DMS153 treated with DMSO at 0.1 percent for 48 hours (cell line): Measurements from ENCODE around the gene ADAMTSL2.
"Not testable (repeated sequence)": the region's sequence is repeated elsewhere in the genome, so short reads cannot be mapped to it uniquely, and the experiment has no call there.

Experiments
- DNase-seq: peaks from one replicate; lab custom pipeline; 2025; ENCODE audit not compliant: unreplicated experiment; lab: John Stamatoyannopoulos, UW

The ADAMTSL2 gene

GRCh38 chr9:133553973-133554713, 19.6 kb downstream of the ADAMTSL2 start:
- no peak for DNase-seq

- DNase-seq = no peak
Observed at GRCh38 chr9:133554729-133555128, 20.2 kb downstream of the ADAMTSL2 start.

- no peak for DNase-seq
Observed at GRCh38 chr9:133556354-133556753, 21.9 kb downstream of the ADAMTSL2 start.

GRCh38 chr9:133557581-133557980, 23.1 kb downstream of the ADAMTSL2 start:
- DNase-seq = no peak

- DNase-seq = no peak
Observed at GRCh38 chr9:133558191-133559126, 24.0 kb downstream of the ADAMTSL2 start.

GRCh38 chr9:133560311-133560710, 25.8 kb downstream of the ADAMTSL2 start:
- DNase-seq = no peak

GRCh38 chr9:133560944-133561343, 26.4 kb downstream of the ADAMTSL2 start:
- DNase-seq = no peak

GRCh38 chr9:133561976-133562554, 27.6 kb downstream of the ADAMTSL2 start:
- DNase-seq = no peak

- no peak for DNase-seq
Observed at GRCh38 chr9:133562611-133563290, 28.2 kb downstream of the ADAMTSL2 start.

GRCh38 chr9:133563291-133563796, 28.8 kb downstream of the ADAMTSL2 start:
- DNase-seq = no peak

- not testable (repeated sequence) for DNase-seq
Observed at GRCh38 chr9:133563814-133564213, 29.3 kb downstream of the ADAMTSL2 start.

- no peak for DNase-seq
Observed at GRCh38 chr9:133564451-133565116, 30.1 kb downstream of the ADAMTSL2 start.

- no peak for DNase-seq
Observed at GRCh38 chr9:133566382-133566781, 31.9 kb downstream of the ADAMTSL2 start.

GRCh38 chr9:133566817-133567216, 32.3 kb downstream of the ADAMTSL2 start:
- no peak for DNase-seq

- DNase-seq = no peak
Observed at GRCh38 chr9:133568186-133568585, 33.7 kb downstream of the ADAMTSL2 start.

GRCh38 chr9:133569121-133569785, 34.7 kb downstream of the ADAMTSL2 start:
- no peak for DNase-seq

GRCh38 chr9:133569891-133570690, 35.6 kb downstream of the ADAMTSL2 start:
- DNase-seq = no peak

GRCh38 chr9:133570691-133571080, 36.2 kb downstream of the ADAMTSL2 start:
- DNase-seq = no peak

GRCh38 chr9:133571391-133571890, 36.9 kb downstream of the ADAMTSL2 start:
- no peak for DNase-seq
